CD4-positive, alpha-beta memory T cell (primary cell): Measurements from ENCODE around the gene CFC1. TPM values are rescaled to one million over a fixed set of nuclear protein-coding genes. Genes with fewer than 3 reads are reported as not detected.
"Not testable (repeated sequence)": the region's sequence is repeated elsewhere in the genome, so short reads cannot be mapped to it uniquely, and the experiment has no call there.

Experiments used
- CTCF ChIA-PET: fragments of 350-600 bp; sonication (Branson Sonifier 250); formaldehyde crosslinking; loops from one replicate; lab custom pipeline; 2021; ENCODE audit warnings: inconsistent platforms; ENCODE audit not compliant: partially characterized antibody; lab: Charles Lee
- POLR2A ChIA-PET: fragments of 350-600 bp; sonication (Branson Sonifier 250); formaldehyde crosslinking; loops from one replicate; lab custom pipeline; 2021; ENCODE audit not compliant: partially characterized antibody; lab: Charles Lee
- DNase-seq, 5 donors: peaks; one replicate each; pipeline versions ENCODE4 v3.0.0 to v3.0.0-alpha.2; 2020 to 2022; ENCODE audit warnings: mixed read lengths in 1 of 5
- H3K27ac ChIP-seq: one replicate; pipeline ENCODE4 v1.7.0; 2013; ENCODE audit warnings: low read depth, low read length
- H3K27me3 ChIP-seq: 2 replicates; pipeline ENCODE4 v1.7.0; 2013; ENCODE audit warnings: mild to moderate bottlenecking, low read length, moderate library complexity; ENCODE audit not compliant: insufficient read depth
- H3K36me3 ChIP-seq: 2 replicates; pipeline ENCODE4 v1.7.0; 2013; ENCODE audit warnings: mild to moderate bottlenecking, low read length, moderate library complexity; ENCODE audit not compliant: insufficient read depth
- H3K4me1 ChIP-seq: 2 replicates; pipeline ENCODE4 v1.7.0; 2013; ENCODE audit warnings: mild to moderate bottlenecking, low read length, moderate library complexity; ENCODE audit not compliant: insufficient read depth
- H3K4me3 ChIP-seq, 2 donors: one replicate each; pipeline ENCODE4 v1.7.0; 2013; ENCODE audit warnings: low read length in 2 of 2, mild to moderate bottlenecking in 1 of 2
- H3K9me3 ChIP-seq, 2 donors: one replicate each; pipeline ENCODE4 v1.7.0; 2013; ENCODE audit warnings: low read length in 2 of 2, control low read depth in 1 of 2; ENCODE audit not compliant: control insufficient read depth in 1 of 2
- H3K27ac Mint-ChIP-seq, 7 donors: one replicate each; pipeline ENCODE4 v1.8.0; 2020 to 2021; ENCODE audit warnings: mixed read lengths in 7 of 7, mild to moderate bottlenecking in 6 of 7, inconsistent platforms in 3 of 7, moderate library complexity in 3 of 7
- H3K27me3 Mint-ChIP-seq, 2 donors: one replicate each; pipeline ENCODE4 v1.8.0; 2020 to 2021; ENCODE audit warnings: mixed read lengths in 2 of 2
- H3K36me3 Mint-ChIP-seq, 2 donors: one replicate each; pipeline ENCODE4 v1.8.0; 2020 to 2021; ENCODE audit warnings: mixed read lengths in 2 of 2, inconsistent platforms in 1 of 2, mild to moderate bottlenecking in 1 of 2
- H3K4me1 Mint-ChIP-seq, 4 donors: one replicate each; pipeline ENCODE4 v1.8.0; 2020 to 2021; ENCODE audit warnings: mixed read lengths in 4 of 4, mild to moderate bottlenecking in 1 of 4
- H3K4me3 Mint-ChIP-seq, 8 donors: one replicate each; pipeline ENCODE4 v1.8.0; 2020 to 2021; ENCODE audit warnings: mixed read lengths in 8 of 8, mild to moderate bottlenecking in 7 of 8, moderate library complexity in 6 of 8, inconsistent platforms in 3 of 8
- H3K9me3 Mint-ChIP-seq, 8 donors: one replicate each; pipeline ENCODE4 v1.8.0; 2020 to 2021; ENCODE audit warnings: mixed read lengths in 8 of 8, mild to moderate bottlenecking in 5 of 8, inconsistent platforms in 3 of 8, moderate library complexity in 1 of 8
- intact Hi-C: fragments of 100-400 bp; cut with micrococcal nuclease; formaldehyde crosslinking; loops from one replicate; pipeline ENCODE4 v1.15.1; 2023
- polyA plus RNA-seq, 2 donors: library from polyadenylated mRNA; unstranded; fragments of 300-500 nt; fragmentation: Illumina TruSeq; gene quantifications; one replicate each; pipeline ENCODE4 v1.2.3, GENCODE V29; 2021
- total RNA-seq, 2 experiments: library from RNA; stranded (reverse); gene quantifications; one replicate each; pipeline ENCODE4 v1.2.3, GENCODE V29; 2021

Gene CFC1
- total and polyA plus RNA-seq, 4 experiments from 2014 or later = not detected

DNA sequence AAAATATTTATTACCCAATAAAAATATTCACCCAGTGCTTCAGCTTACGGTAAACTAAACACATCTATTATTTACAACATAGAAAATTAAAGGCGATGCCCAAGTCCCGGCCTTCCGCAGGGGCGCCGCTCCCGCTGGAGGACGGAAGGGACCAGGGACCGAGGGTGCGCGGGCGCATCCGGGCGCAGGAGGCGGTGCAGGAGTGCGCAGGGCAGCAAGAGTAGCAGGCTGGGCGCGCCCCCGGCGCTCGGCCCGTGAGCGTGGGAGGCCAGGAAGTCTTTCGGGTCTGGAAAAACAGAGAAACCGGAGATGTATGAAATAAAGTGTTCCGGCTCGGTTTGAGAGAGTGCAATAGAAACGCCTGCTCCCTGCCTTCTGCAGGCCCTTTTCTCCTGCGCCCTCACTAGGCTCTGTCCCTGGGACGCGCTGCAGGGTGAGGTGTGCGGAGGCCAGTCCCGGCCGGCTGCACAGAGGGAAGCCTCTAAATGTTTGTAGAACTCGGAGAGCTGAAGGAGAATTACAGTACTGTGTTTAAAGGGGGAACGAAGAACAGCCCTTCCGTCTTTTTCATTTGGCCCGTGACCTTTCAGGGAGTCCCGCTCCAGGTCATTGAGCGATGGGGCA, 6.5 kb downstream of the CFC1 start:
- H3K4me3 Mint-ChIP-seq, H3K4me1 Mint-ChIP-seq, POLR2A ChIA-PET, H3K9me3 ChIP-seq, H3K4me1 ChIP-seq, H3K27ac ChIP-seq, H3K27me3 Mint-ChIP-seq, H3K27ac Mint-ChIP-seq, H3K36me3 ChIP-seq, H3K9me3 Mint-ChIP-seq, H3K27me3 ChIP-seq, CTCF ChIA-PET, H3K36me3 Mint-ChIP-seq, intact Hi-C loops, H3K4me3 ChIP-seq, DNase-seq: not testable (repeated sequence)

GRCh38 chr2:130590842-130591359, 8.5 kb downstream of the CFC1 start:
- intact Hi-C loops, H3K4me1 ChIP-seq, POLR2A ChIA-PET, CTCF ChIA-PET, H3K9me3 ChIP-seq, H3K36me3 ChIP-seq, H3K4me1 Mint-ChIP-seq, H3K27ac ChIP-seq, H3K27me3 ChIP-seq, H3K27me3 Mint-ChIP-seq, H3K36me3 Mint-ChIP-seq, H3K4me3 ChIP-seq, H3K4me3 Mint-ChIP-seq, H3K9me3 Mint-ChIP-seq, H3K27ac Mint-ChIP-seq, DNase-seq: not testable (repeated sequence)

DNA sequence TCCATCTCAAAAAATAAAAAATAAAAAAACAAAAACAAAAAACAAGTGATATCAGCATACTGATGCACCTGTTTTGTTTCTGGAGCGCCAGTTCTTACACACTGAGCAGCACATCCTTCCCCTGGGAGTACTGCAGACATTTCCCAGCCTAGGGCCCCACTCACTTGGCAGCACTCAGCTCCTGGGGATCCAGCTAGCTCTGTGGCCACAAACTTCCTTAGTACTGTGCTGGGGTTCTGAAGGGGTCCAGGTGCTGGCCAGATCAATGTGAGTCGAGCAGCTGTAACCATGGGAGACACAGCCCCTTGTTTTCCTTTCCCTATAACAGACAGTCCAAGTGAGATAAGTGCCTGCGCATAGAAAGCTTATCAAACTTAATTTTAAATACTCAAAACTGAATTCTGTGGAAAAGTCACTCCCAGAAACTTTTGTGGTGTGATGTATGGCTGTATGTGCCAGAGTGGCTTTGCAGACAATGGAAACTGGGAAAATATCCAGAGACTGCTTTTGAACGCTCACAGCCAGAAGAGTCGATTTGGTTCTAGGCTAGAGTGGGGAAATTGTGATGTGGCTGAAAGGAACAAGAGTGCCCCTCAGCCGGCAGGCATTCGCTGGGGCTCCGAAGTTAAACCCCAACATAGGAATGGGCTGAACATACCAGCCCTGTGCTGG, 9.1 kb downstream of the CFC1 start:
- DNase-seq, H3K4me3 Mint-ChIP-seq, H3K4me3 ChIP-seq, H3K9me3 ChIP-seq, H3K36me3 ChIP-seq, H3K27ac ChIP-seq, H3K9me3 Mint-ChIP-seq, H3K4me1 ChIP-seq, H3K4me1 Mint-ChIP-seq, CTCF ChIA-PET, POLR2A ChIA-PET, H3K36me3 Mint-ChIP-seq, intact Hi-C loops, H3K27me3 ChIP-seq, H3K27ac Mint-ChIP-seq, H3K27me3 Mint-ChIP-seq: not testable (repeated sequence)

GRCh38 chr2:130588688-130589458, 10.5 kb downstream of the CFC1 start:
- H3K27ac Mint-ChIP-seq, H3K36me3 ChIP-seq, H3K4me1 Mint-ChIP-seq, H3K4me3 ChIP-seq, CTCF ChIA-PET, H3K36me3 Mint-ChIP-seq, H3K27me3 ChIP-seq, POLR2A ChIA-PET, H3K27me3 Mint-ChIP-seq, H3K9me3 ChIP-seq, H3K9me3 Mint-ChIP-seq, H3K4me1 ChIP-seq, H3K4me3 Mint-ChIP-seq, H3K27ac ChIP-seq, intact Hi-C loops, DNase-seq: not testable (repeated sequence)

DNA sequence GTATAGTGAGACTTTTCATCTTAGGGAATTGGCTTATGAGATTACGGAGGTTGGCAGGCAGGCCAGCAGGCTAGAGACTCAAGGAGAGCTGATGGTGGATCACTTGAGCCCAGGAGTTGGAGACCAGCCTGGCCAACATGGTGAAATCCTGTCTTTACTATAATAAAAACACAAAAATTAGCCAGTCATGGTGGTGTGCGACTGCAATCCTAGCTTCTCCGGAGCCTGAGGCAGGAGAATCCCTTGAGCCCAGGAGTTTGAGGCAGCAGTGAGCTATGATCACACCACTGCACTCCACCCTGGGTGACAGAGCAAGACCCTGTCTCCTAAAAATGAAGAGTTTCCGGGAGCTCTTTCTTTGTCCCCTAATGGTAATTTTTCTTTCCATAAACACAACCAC, 14.6 kb downstream of the CFC1 start:
- H3K27ac Mint-ChIP-seq, H3K4me3 Mint-ChIP-seq, H3K9me3 ChIP-seq, H3K9me3 Mint-ChIP-seq, H3K36me3 ChIP-seq, H3K27ac ChIP-seq, H3K27me3 ChIP-seq, H3K4me3 ChIP-seq, DNase-seq, H3K27me3 Mint-ChIP-seq, H3K4me1 ChIP-seq, CTCF ChIA-PET, H3K4me1 Mint-ChIP-seq, H3K36me3 Mint-ChIP-seq, intact Hi-C loops, POLR2A ChIA-PET: not testable (repeated sequence)

GRCh38 chr2:130583582-130583981, 15.8 kb downstream of the CFC1 start:
- H3K4me3 Mint-ChIP-seq, H3K4me1 ChIP-seq, H3K9me3 Mint-ChIP-seq, H3K9me3 ChIP-seq, H3K36me3 ChIP-seq, H3K4me1 Mint-ChIP-seq, H3K27me3 Mint-ChIP-seq, intact Hi-C loops, H3K27ac ChIP-seq, H3K4me3 ChIP-seq, CTCF ChIA-PET, DNase-seq, POLR2A ChIA-PET, H3K27ac Mint-ChIP-seq, H3K27me3 ChIP-seq, H3K36me3 Mint-ChIP-seq: not testable (repeated sequence)

DNA sequence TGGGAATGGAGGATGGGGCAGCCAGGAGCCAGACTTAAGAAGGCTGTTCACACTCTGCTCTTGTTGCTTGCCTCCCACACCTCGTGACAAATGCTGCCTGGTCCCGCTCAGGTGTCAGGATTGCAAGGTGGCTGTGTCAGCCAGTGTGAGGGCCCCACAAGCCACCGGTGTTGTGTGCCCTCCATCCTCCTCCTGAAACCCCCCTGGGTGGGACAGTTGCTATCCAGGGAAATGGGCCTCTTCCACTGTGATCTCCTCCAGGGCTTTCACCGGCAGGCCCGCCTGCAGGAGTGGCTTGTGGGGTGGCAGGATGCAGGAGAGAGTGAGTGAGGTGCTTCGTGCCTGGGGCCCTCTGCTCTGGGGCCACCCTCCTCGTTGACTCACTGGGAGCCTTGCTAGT, 16.4 kb downstream of the CFC1 start:
- H3K9me3 ChIP-seq, H3K36me3 ChIP-seq, H3K4me3 ChIP-seq, CTCF ChIA-PET, H3K27ac Mint-ChIP-seq, intact Hi-C loops, H3K9me3 Mint-ChIP-seq, H3K27me3 ChIP-seq, H3K4me3 Mint-ChIP-seq, POLR2A ChIA-PET, H3K36me3 Mint-ChIP-seq, DNase-seq, H3K27ac ChIP-seq, H3K27me3 Mint-ChIP-seq, H3K4me1 Mint-ChIP-seq, H3K4me1 ChIP-seq: not testable (repeated sequence)
